Brain microvascular endothelial cell (primary cell): ENCODE results near the gene KARS1.

Experiments used
- DNase-seq: peaks from one replicate; pipeline ENCODE4 v3.0.0-alpha.2; 2020
- H3K27ac ChIP-seq: fragments of 250-450 bp; sonication (Bioruptor Pico); 2 replicates; pipeline ENCODE4 v1.5.1; 2020; ENCODE audit warnings: mild to moderate bottlenecking, moderate library complexity
- H3K27me3 ChIP-seq: fragments of 250-450 bp; sonication (Bioruptor Pico); replicated peaks from 2 replicates; pipeline ENCODE4 v1.5.1; 2020; ENCODE audit warnings: mild to moderate bottlenecking
- H3K36me3 ChIP-seq: fragments of 250-450 bp; sonication (Bioruptor Pico); replicated peaks from 2 replicates; pipeline ENCODE4 v1.5.1; 2020; ENCODE audit warnings: mild to moderate bottlenecking
- H3K4me3 ChIP-seq: 2 replicates; pipeline ENCODE4 v1.5.1; 2011; ENCODE audit warnings: low read depth, mild to moderate bottlenecking, control low read depth, low read length, moderate library complexity
- in situ Hi-C: cut with HindIII; loops from 2 replicates; pipeline ENCODE4 v1.10.0; 2017; ENCODE audit warnings: low sequenced_read_pairs, low pct_ligation_motif_present
- TF ChIP-seq, protein P1 (sequence below): IDR thresholded peaks from 2 replicates; pipeline ENCODE4 v1.5.1; 2011; ENCODE audit warnings: low read depth, mild to moderate bottlenecking, moderate library complexity, low read length, control low read depth, inconsistent platforms; ENCODE audit errors: missing control alignments

Gene KARS1

DNA sequence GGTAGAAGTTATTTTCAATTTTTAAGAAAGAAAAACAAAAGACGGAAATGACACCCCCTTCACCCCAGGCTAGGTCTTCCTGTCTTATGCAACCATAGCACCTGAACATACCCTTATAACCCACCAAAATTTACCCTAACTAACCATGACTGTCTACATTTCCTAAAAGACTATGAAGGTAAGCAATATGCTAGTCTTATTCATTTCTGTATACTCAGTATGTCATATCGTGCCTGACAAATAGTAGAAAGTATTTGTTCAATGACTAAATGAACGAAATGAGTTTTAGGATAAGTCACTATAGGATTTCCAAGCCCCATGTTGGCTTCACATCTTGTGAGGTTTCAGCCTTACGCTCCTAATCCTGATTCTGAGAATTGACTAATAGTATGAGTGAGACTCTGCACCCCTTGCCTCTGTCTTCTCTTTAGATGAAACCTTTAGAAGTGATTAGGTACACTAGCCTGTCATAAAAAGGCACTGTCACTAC, 30.9 kb downstream of the KARS1 start:
- in situ Hi-C loops: no loop called here
- Histone ChIP-seq H3K4me3 (no peak overlapping the region), H3K27ac (no peak overlapping the region), H3K27me3 (no peaks in the 10 kb centered on the region), H3K36me3 (peaks cover 42% of the 10 kb centered on the region)
- no peak for DNase-seq
- TF ChIP-seq, protein P1, sequence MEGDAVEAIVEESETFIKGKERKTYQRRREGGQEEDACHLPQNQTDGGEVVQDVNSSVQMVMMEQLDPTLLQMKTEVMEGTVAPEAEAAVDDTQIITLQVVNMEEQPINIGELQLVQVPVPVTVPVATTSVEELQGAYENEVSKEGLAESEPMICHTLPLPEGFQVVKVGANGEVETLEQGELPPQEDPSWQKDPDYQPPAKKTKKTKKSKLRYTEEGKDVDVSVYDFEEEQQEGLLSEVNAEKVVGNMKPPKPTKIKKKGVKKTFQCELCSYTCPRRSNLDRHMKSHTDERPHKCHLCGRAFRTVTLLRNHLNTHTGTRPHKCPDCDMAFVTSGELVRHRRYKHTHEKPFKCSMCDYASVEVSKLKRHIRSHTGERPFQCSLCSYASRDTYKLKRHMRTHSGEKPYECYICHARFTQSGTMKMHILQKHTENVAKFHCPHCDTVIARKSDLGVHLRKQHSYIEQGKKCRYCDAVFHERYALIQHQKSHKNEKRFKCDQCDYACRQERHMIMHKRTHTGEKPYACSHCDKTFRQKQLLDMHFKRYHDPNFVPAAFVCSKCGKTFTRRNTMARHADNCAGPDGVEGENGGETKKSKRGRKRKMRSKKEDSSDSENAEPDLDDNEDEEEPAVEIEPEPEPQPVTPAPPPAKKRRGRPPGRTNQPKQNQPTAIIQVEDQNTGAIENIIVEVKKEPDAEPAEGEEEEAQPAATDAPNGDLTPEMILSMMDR: no peak

DNA sequence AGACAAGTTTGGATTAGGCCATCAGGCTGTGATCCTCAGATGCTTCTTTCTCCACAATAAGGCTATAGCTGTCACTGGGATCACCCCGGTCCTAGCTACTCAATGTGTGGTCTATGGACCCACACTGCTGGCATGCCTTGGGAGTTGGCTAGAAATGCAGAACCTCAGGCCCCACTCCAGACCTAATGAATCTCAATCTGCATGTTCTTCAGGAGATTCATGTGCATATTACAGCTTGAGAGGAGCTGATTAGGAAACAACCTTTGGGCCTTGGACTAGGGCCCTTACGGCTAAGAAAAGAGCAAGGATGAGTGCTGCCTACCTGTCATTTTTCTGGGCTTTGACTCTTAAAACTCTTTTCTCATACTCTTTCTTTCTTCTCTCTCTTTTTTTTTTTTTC, 31.8 kb downstream of the KARS1 start:
- H3K36me3 ChIP-seq: peaks cover 45% of the 10 kb centered on the region
- H3K27me3 ChIP-seq: no peaks in the 10 kb centered on the region
- TF ChIP-seq, protein P1: no peak
- H3K4me3 ChIP-seq: no peak overlapping the region
- in situ Hi-C loops: no loop called here
- no peak for DNase-seq
- no peak overlapping the region for H3K27ac ChIP-seq

DNA sequence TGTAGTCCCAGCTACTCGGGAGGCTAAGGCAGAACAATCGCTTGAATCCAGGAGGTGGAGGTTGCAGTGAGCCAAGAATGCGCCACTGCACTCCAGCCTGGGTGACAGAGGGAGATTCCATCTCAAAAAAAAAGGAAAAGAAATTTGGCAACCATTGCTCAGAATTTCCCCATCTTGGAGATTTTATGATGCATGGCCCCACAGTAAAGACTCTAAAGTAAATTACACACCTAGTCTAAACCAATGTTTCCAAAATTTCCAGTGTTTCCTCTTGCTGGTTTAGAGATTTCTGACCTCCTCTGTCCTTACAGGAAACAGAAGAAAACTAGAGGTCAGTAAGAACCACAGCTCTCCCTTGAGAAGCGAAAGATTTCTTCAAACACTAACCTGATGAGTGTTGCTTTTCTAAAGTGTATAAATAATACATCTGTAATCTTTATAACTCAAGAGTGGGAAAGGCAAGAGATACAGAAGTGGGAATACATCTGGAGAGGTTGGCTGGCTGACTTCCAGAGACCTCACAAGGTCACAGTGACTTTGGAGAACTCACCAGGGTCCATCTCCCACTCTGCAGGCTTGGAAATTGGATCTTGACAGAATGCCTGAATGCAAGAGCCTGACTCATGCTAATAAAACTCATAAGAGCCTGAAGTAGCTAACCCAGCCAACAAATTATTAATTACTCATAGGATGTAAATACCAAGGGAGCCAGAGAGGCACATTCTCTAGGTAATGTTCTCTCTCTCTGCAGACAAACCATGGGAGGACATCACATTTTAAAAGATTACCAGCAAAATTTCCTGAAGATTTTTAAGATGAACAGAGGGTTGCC, 33.2 kb downstream of the KARS1 start:
- TF ChIP-seq, protein P1: no peak
- peaks cover 38% of the 10 kb centered on the region for H3K36me3 ChIP-seq
- H3K27ac ChIP-seq: no peak overlapping the region
- DNase-seq: peak; percentile 29
- no peak overlapping the region for H3K4me3 ChIP-seq
- H3K27me3 ChIP-seq: no peaks in the 10 kb centered on the region
- in situ Hi-C loops: no loop called here

- TF ChIP-seq, protein P1: no peak
- in situ Hi-C loops: no loop called here
- DNase-seq: no peak
- peaks cover 34% of the 10 kb centered on the region for H3K36me3 ChIP-seq
- H3K4me3 ChIP-seq: no peak overlapping the region
- no peaks in the 10 kb centered on the region for H3K27me3 ChIP-seq
- no peak overlapping the region for H3K27ac ChIP-seq
Measured at GRCh38 chr16:75606507-75606906, 41.0 kb downstream of the KARS1 start.

- DNase-seq: no peak
- TF ChIP-seq, protein P1: no peak
- Histone ChIP-seq H3K4me3 (no peak overlapping the region), H3K27ac (no peak overlapping the region), H3K27me3 (no peaks in the 10 kb centered on the region), H3K36me3 (peaks cover 40% of the 10 kb centered on the region)
- in situ Hi-C loops: no loop called here
Measured at GRCh38 chr16:75603241-75603640, 44.2 kb downstream of the KARS1 start.
